Prostate gland (tissue), 2 donors: Measurements from ENCODE around the gene MGRN1.

Experiments
- POLR2A ChIP-seq: fragments of 450-650 bp; IDR thresholded peaks from one replicate; pipeline ENCODE4 v1.6.1; 2016; ENCODE audit warnings: antibody characterized with exemption, mild to moderate bottlenecking
- POLR2AphosphoS5 ChIP-seq: sonication (generic); formaldehyde crosslinking; IDR thresholded peaks from one replicate; pipeline ENCODE4 v1.6.1; 2017; ENCODE audit warnings: antibody characterized with exemption
- TF ChIP-seq, protein P1 (sequence below), 4 experiments: fragments of 200-600 bp in 2 of 4; fragments of 450-650 bp in 2 of 4; sonication (generic) in 2 of 4; IDR thresholded peaks; 1 replicate in 3 of 4; 2 replicates in 1 of 4; pipeline ENCODE4 v1.5.1; 2016 to 2019; ENCODE audit warnings: antibody characterized with exemption in 4 of 4, mild to moderate bottlenecking in 2 of 4, moderate library complexity in 2 of 4

- TF ChIP-seq, protein P1, sequence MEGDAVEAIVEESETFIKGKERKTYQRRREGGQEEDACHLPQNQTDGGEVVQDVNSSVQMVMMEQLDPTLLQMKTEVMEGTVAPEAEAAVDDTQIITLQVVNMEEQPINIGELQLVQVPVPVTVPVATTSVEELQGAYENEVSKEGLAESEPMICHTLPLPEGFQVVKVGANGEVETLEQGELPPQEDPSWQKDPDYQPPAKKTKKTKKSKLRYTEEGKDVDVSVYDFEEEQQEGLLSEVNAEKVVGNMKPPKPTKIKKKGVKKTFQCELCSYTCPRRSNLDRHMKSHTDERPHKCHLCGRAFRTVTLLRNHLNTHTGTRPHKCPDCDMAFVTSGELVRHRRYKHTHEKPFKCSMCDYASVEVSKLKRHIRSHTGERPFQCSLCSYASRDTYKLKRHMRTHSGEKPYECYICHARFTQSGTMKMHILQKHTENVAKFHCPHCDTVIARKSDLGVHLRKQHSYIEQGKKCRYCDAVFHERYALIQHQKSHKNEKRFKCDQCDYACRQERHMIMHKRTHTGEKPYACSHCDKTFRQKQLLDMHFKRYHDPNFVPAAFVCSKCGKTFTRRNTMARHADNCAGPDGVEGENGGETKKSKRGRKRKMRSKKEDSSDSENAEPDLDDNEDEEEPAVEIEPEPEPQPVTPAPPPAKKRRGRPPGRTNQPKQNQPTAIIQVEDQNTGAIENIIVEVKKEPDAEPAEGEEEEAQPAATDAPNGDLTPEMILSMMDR (IDR thresholded peaks at IDR 0.05), result peak in 1 of 4 experiments; percentile 4
- TF ChIP-seq POLR2A (no peak), POLR2AphosphoS5 (peak; percentile 82)
These were observed 55.4 kb downstream of the MGRN1 start for GRCh38 chr16:4679850-4680636.
